OCI-LY1 (cell line): ENCODE measurements around the gene ZNF79.

ENCODE experiments used
- CTCF ChIP-seq: fragments of 200-600 bp; sonication (generic), shearing (Covaris generic); IDR thresholded peaks from 2 replicates; pipeline ENCODE4 v1.5.1; 2017; ENCODE audit warnings: mild to moderate bottlenecking, antibody characterized with exemption, low read length, moderate library complexity, mixed read lengths
- EZH2 ChIP-seq: fragments of 200-600 bp; sonication (generic), shearing (Covaris generic); IDR thresholded peaks from 2 replicates; pipeline ENCODE4 v1.8.0; 2017; ENCODE audit warnings: borderline replicate concordance, mixed run types, mild to moderate bottlenecking, antibody characterized with exemption, low read length, moderate library complexity, mixed read lengths

- TF ChIP-seq CTCF (no peak), EZH2 (no peak)
Measured at GRCh38 chr9:127423476-127423933, 677 bp upstream of the ZNF79 start.
